ENCODE data around the gene FGFR2. TPM values are rescaled to one million over a fixed set of nuclear protein-coding genes. Genes with fewer than 3 reads are reported as not detected.

Gene FGFR2
- total RNA-seq, 1 donor from 2014 or later = 7.4 TPM

DNA sequence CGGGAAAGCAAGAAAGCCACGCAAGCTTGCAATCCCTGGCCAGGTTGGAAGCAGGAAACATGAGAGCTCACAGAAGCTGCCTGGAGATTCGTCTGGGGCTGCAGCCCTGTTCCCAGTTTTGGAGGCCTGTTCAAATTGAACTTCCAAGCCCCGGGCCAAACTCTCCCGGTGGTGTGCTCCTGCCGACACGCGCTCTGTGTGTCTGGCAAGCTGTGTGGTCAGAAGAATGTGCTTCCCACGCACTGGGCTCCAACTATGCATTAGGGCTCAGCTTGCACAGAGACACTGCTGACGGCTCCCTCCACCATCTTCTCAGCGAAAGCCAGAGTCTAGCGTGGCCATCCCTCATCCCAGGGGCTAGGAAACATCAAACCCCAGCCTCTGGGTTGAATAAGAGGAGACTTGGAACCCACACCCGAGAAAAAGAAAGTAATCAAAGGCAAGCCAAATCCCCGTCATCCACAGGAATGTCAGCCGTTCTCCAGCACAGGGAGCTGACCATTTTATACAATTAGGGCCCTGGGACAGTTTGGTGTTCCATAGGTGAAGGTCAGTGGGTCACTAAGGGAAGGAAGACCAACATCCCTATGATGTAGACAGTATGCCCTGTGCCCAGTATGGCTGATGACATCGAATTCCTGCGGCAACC is 107.2 kb downstream of the FGFR2 start:
- Mint-ChIP-seq H3K36me3 (ENCODE audit: unreplicated experiment) (no peaks in the 10 kb centered on the region), H3K27ac (ENCODE audit: unreplicated experiment) (no peak overlapping the region)

DNA sequence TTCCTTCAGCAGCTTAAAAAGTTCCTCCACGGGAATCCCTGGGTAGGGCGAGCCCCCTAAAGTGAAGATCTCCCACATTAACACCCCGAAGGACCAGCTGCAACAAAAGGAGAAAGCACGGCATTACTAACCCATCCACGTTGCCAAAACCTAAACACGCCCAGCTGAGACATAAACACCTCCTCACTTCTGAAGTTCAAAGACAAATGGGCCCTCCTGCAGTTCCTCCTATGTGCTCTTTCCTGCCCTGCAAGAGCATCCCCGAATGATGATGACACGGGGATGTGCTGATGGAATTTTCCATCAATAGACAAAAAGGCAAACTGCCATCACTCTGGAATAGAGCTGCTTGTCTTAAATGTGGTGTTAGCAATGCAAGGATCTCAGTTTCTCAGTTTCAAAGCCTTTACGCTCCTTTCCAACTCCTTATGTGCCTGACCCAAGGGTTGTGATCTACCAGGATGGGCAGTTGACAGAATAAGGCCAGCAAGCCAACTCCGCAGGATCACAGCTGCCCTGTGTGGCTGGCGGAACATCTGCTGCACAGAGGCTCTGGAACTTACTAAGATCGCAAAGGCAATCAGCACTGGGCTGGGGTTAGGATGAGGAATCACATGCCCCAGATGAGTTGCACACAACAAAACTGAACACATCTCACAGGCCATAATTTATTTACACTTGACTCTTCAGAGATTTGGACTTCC is 112.7 kb downstream of the FGFR2 start:
- H3K4me3 Mint-ChIP-seq (ENCODE audit: unreplicated experiment) = no peak overlapping the region
- peaks cover 2% of the 10 kb centered on the region for H3K4me1 Mint-ChIP-seq (ENCODE audit: low read depth, unreplicated experiment)
- no peak for DNase-seq
- H3K36me3 Mint-ChIP-seq (ENCODE audit: unreplicated experiment) = no peaks in the 10 kb centered on the region
- no peak overlapping the region for H3K27ac Mint-ChIP-seq (ENCODE audit: unreplicated experiment)
- no peaks in the 10 kb centered on the region for H3K27me3 Mint-ChIP-seq (ENCODE audit: unreplicated experiment)
- TF ChIP-seq, protein P1, sequence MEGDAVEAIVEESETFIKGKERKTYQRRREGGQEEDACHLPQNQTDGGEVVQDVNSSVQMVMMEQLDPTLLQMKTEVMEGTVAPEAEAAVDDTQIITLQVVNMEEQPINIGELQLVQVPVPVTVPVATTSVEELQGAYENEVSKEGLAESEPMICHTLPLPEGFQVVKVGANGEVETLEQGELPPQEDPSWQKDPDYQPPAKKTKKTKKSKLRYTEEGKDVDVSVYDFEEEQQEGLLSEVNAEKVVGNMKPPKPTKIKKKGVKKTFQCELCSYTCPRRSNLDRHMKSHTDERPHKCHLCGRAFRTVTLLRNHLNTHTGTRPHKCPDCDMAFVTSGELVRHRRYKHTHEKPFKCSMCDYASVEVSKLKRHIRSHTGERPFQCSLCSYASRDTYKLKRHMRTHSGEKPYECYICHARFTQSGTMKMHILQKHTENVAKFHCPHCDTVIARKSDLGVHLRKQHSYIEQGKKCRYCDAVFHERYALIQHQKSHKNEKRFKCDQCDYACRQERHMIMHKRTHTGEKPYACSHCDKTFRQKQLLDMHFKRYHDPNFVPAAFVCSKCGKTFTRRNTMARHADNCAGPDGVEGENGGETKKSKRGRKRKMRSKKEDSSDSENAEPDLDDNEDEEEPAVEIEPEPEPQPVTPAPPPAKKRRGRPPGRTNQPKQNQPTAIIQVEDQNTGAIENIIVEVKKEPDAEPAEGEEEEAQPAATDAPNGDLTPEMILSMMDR (IDR thresholded peaks at IDR 0.05; ENCODE audit: partially characterized antibody, unreplicated experiment) = no peak
- H3K9me3 Mint-ChIP-seq (ENCODE audit: unreplicated experiment) = no peaks in the 10 kb centered on the region

More for the DNA sequence above, 107.2 kb downstream of the FGFR2 start:
- Mint-ChIP-seq H3K4me3 (ENCODE audit: unreplicated experiment) (no peak overlapping the region), H3K27me3 (ENCODE audit: unreplicated experiment) (no peaks in the 10 kb centered on the region), H3K4me1 (ENCODE audit: low read depth, unreplicated experiment) (no peaks in the 10 kb centered on the region), H3K9me3 (ENCODE audit: unreplicated experiment) (no peaks in the 10 kb centered on the region)
- DNase-seq = no peak
- TF ChIP-seq, protein P1 (IDR thresholded peaks at IDR 0.05; ENCODE audit: partially characterized antibody, unreplicated experiment) = no peak

DNA sequence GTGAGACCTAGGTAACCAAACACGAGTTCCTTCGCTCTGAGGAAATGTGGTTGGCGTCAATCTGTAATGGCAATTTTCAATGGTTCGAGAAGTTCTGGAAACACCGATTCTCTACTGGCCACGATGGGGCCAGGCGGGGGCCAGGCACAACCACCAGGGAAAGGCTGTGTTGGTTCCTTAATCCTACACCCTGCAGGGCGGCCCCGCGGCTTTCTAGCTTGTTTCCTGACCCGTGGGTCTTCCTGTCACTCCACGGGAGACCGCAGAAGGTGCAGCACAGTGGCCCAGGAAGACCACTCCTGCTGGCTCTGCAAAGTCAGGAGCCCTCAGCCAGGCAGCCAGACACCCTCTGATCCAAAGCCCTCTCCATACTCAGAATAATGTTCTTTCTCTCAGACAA is 113.4 kb downstream of the FGFR2 start:
- Mint-ChIP-seq H3K4me3 (ENCODE audit: unreplicated experiment) (no peak overlapping the region), H3K27ac (ENCODE audit: unreplicated experiment) (no peak overlapping the region), H3K9me3 (ENCODE audit: unreplicated experiment) (no peaks in the 10 kb centered on the region), H3K36me3 (ENCODE audit: unreplicated experiment) (no peaks in the 10 kb centered on the region), H3K27me3 (ENCODE audit: unreplicated experiment) (no peaks in the 10 kb centered on the region), H3K4me1 (ENCODE audit: low read depth, unreplicated experiment) (peaks cover 2% of the 10 kb centered on the region)
- DNase-seq = no peak
- TF ChIP-seq, protein P1 (IDR thresholded peaks at IDR 0.05; ENCODE audit: partially characterized antibody, unreplicated experiment) = no peak

- no peaks in the 10 kb centered on the region for H3K27me3 Mint-ChIP-seq (ENCODE audit: unreplicated experiment)
- no peak for DNase-seq
- no peaks in the 10 kb centered on the region for H3K36me3 Mint-ChIP-seq (ENCODE audit: unreplicated experiment)
- H3K4me3 Mint-ChIP-seq (ENCODE audit: unreplicated experiment) = no peak overlapping the region
- H3K27ac Mint-ChIP-seq (ENCODE audit: unreplicated experiment) = no peak overlapping the region
- TF ChIP-seq, protein P1 (IDR thresholded peaks at IDR 0.05; ENCODE audit: partially characterized antibody, unreplicated experiment) = no peak
- peaks cover 2% of the 10 kb centered on the region for H3K4me1 Mint-ChIP-seq (ENCODE audit: low read depth, unreplicated experiment)
- no peaks in the 10 kb centered on the region for H3K9me3 Mint-ChIP-seq (ENCODE audit: unreplicated experiment)
Measured at GRCh38 chr10:121484401-121484800, 113.8 kb downstream of the FGFR2 start.

DNA sequence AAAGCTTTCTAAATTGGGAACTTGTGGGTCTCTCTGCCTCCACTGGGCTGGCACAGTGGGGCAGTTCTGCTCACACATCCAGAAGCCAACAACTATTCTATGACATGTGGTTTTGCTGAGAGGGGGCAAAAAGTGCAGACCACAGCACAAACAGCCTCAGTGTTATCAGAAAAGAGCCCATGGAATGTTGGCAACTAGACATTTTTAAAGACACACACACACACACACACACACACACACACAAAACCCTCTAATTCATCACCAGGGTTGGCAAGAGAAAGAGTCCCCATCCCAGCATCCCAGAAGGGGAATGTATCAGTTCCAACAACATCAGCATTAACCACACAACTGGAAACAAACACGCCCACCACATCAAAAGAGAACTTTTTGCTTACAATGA is 117.1 kb downstream of the FGFR2 start:
- Mint-ChIP-seq H3K36me3 (ENCODE audit: unreplicated experiment) (no peaks in the 10 kb centered on the region), H3K4me3 (ENCODE audit: unreplicated experiment) (no peak overlapping the region), H3K9me3 (ENCODE audit: unreplicated experiment) (no peaks in the 10 kb centered on the region), H3K27ac (ENCODE audit: unreplicated experiment) (no peak overlapping the region), H3K4me1 (ENCODE audit: low read depth, unreplicated experiment) (peaks cover 8% of the 10 kb centered on the region), H3K27me3 (ENCODE audit: unreplicated experiment) (no peaks in the 10 kb centered on the region)
- no peak for DNase-seq
- TF ChIP-seq, protein P1 (IDR thresholded peaks at IDR 0.05; ENCODE audit: partially characterized antibody, unreplicated experiment) = no peak
